Measurements from ENCODE around the gene DDO. TPM values are rescaled to one million over a fixed set of nuclear protein-coding genes. Genes with fewer than 3 reads are reported as not detected.

DDO gene
- not detected in 2 replicates for total RNA-seq (2011; cell fraction: chromatin; rRNA removed; ENCODE audit: low replicate concordance)
- not detected in 2 replicates for total RNA-seq (2011; cell fraction: nucleolus; rRNA removed)
- total RNA-seq (2011; cell fraction: nucleoplasm; rRNA removed) = not detected in 2 replicates
- total RNA-seq (2014; rRNA removed) = not detected in 2 replicates
- 0.10 TPM in 1 of 2 replicates, not detected in the other for total RNA-seq (2014; rRNA removed; fragmentation: Illumina TruSeq; extraction: Trizol)
- 0.11 TPM in 1 of 2 replicates, not detected in the other for total RNA-seq (2015; rRNA removed; fragmentation: Illumina TruSeq; extraction: Trizol)
- 0.09 TPM in 1 of 2 replicates, not detected in the other for total RNA-seq (2021)
- polyA plus RNA-seq (2011; rRNA removed) = not detected in 2 replicates
- 0.03 TPM in 1 of 2 replicates, not detected in the other for polyA plus RNA-seq (2011; cell fraction: cytosol; rRNA removed)
- not detected in 2 replicates for polyA plus RNA-seq (2011; cell fraction: nucleus; rRNA removed)
- 0.09 and 0.37 TPM in 2 replicates for polyA plus RNA-seq (2012)
- not detected in 2 replicates for polyA plus RNA-seq (2014; fragmentation: Illumina TruSeq; extraction: Trizol)
- polyA plus RNA-seq (2014; fragmentation: Nextera tagmentation; extraction: Ambion mirVana) = not detected
- polyA plus RNA-seq (2014; rRNA removed) = not detected in 2 replicates
- polyA minus RNA-seq (2011; rRNA and poly(A)+ RNA removed) = not detected in 2 replicates
- polyA minus RNA-seq (2011; cell fraction: cytosol; rRNA and poly(A)+ RNA removed) = not detected in 2 replicates
- not detected in 2 replicates for polyA minus RNA-seq (2011; cell fraction: nucleus; rRNA and poly(A)+ RNA removed)
- percentile 12 among the genes with signal in this experiment for Bru-seq, nascent RNA
- percentile 15 among the genes with signal in this experiment for BruChase-seq, experiment 1, labeled RNA remaining after a 2-hour chase
- percentile 15 among the genes with signal in this experiment for BruChase-seq, experiment 2, labeled RNA remaining after a 6-hour chase
- long read RNA-seq, experiment 1 = 0 reads
- long read RNA-seq, experiment 2 = 0 reads
- long read RNA-seq, experiment 3 = 0 reads

- BruUV-seq (replicated peaks) = no TSS peak
- Histone ChIP-seq H3K4me1 (replicated peaks in 1 of 2; ENCODE audit: control insufficient read depth in 2 of 2, insufficient read depth in 2 of 2, low read length in 2 of 2) (no peaks in the 10 kb centered on the region; a peak in 1 of 5 replicates), H4K20me1 (replicated peaks; ENCODE audit: control insufficient read depth, insufficient read depth, low read length) (no peaks in the 10 kb centered on the region), H3K4me2 (ENCODE audit: insufficient read depth, low read length) (no peak within 1 kb of the TSS; the same call in 1 of the 2 replicates), H3K9me3 (replicated peaks; ENCODE audit: control insufficient read depth, insufficient read depth, low read depth, low read length) (no peaks in the 10 kb centered on the region), H2AFZ (ENCODE audit: low read depth, low read length) (no peak within 1 kb of the TSS), H3K9ac (ENCODE audit: insufficient read depth in 1 of 2, low read depth in 2 of 2, low read length in 2 of 2) (no peak within 1 kb of the TSS; a peak in 1 of 4 replicates), H3K4me3 (no peak within 1 kb of the TSS), H3K36me3 (ENCODE audit: control insufficient read depth, insufficient read depth, low read length) (no peaks in the 10 kb centered on the region), H3K9me1 (ENCODE audit: control insufficient read depth, insufficient read depth, low read length) (no peaks in the 10 kb centered on the region), H3K79me2 (ENCODE audit: control insufficient read depth, insufficient read depth, low read length) (no peaks in the 10 kb centered on the region), H3K27ac (ENCODE audit: extremely low read depth, low read depth, low read length) (no peak within 1 kb of the TSS), H3K27me3 (ENCODE audit: control insufficient read depth in 2 of 2, insufficient read depth in 2 of 2, low read length in 2 of 2) (peaks cover 18 to 42% of the 10 kb centered on the region in 2 experiments; a peak in 4 of 5 replicates)
- in situ Hi-C loops (cut with MboI) = no loop called here
- peak in 1 of 4 experiments; percentile 15 for DNase-seq (ENCODE audit: extremely low read depth in 1 of 4, low spot score in 3 of 4)
- ATAC-seq = peak; percentile 49; the same call in 2 of the 3 replicates
- intact Hi-C loops (cut with micrococcal nuclease) = no loop called here
- ChIA-PET CTCF (ENCODE audit: low intra/inter-chr PET ratio) (no interaction called here), POLR2A (interaction anchor here (0.6 to 0.7 kb wide), 3 partner anchors 11 to 1347 kb away, joined by 3 to 4 read pairs (median 3); no protein-coding TSS in a partner anchor)
- WGBS (ENCODE audit: insufficient coverage, low coverage, missing lambda C conversion rate) = 2% methylated on average over 11 of the region's 12 CpGs
- FAIRE-seq = no peak
- TF ChIP-seq ZNF140 (CRISPR knock-in tag; IDR thresholded peaks at IDR 0.05) = no peak
- TF ChIP-seq SREBF1 (IDR thresholded peaks at IDR 0.05; ENCODE audit: borderline replicate concordance, low read depth, low read length) = no peak
- TF ChIP-seq ZBTB34 (CRISPR knock-in tag; IDR thresholded peaks at IDR 0.05) = no peak
- TF ChIP-seq BDP1 (IDR thresholded peaks at IDR 0.05; ENCODE audit: insufficient read depth, insufficient read length) = no peak
- TF ChIP-seq TFAP4 (CRISPR knock-in tag; IDR thresholded peaks at IDR 0.05; ENCODE audit: borderline replicate concordance) = peak; percentile 32; the same call in 1 of the 2 replicates
- TF ChIP-seq BCLAF1 (IDR thresholded peaks at IDR 0.05; ENCODE audit: borderline replicate concordance in 1 of 2, control insufficient read depth in 1 of 2, low read depth in 2 of 2, low read length in 1 of 2) = no peak
- no peak for TF ChIP-seq PTTG1 (tag; IDR thresholded peaks at IDR 0.05; ENCODE audit: low read depth)
- no peak for TF ChIP-seq MCM3 (IDR thresholded peaks at IDR 0.05)
- TF ChIP-seq CC2D1A (IDR thresholded peaks at IDR 0.05) = no peak
- no peak for TF ChIP-seq TRIM28 (IDR thresholded peaks at IDR 0.05)
Observed at GRCh38 chr6:110415086-110415916, at the start of gene DDO. TSS of gene DDO (minus strand) at chr6:110415575. CDS start at chr6:110413462, 2,113 bp downstream.
